ENCODE data around the gene SAMD8. TPM values are rescaled to one million over a fixed set of nuclear protein-coding genes. Genes with fewer than 3 reads are reported as not detected.

SAMD8 gene
- polyA plus RNA-seq, 3 donors = 13.0 to 18.8 (median 13.7) TPM

- no peak for DNase-seq
- H4K20me1 ChIP-seq (ENCODE audit: insufficient read depth, low read length) = peaks cover 99% of the 10 kb centered on the region
- 100% methylated on average over 2 of the region's 4 CpGs for WGBS (ENCODE audit: insufficient coverage)
- no peak overlapping the region for H3K4me2 ChIP-seq (replicated peaks; ENCODE audit: extremely low read depth, low read length, poor library complexity, severe bottlenecking)
- H3K4me1 Mint-ChIP-seq = peaks cover 8% of the 10 kb centered on the region
- peaks cover 92% of the 10 kb centered on the region for H3K79me2 ChIP-seq (ENCODE audit: insufficient read depth, low read length)
- no peaks in the 10 kb centered on the region for H3K4me1 ChIP-seq (ENCODE audit: control insufficient read depth in 1 of 2, insufficient read depth in 2 of 2, low read length in 2 of 2)
- peaks cover 25 to 32% of the 10 kb centered on the region in 2 donors for H3K36me3 Mint-ChIP-seq
- no peaks in the 10 kb centered on the region for H3K27me3 ChIP-seq (ENCODE audit: control insufficient read depth in 2 of 2, insufficient read depth in 2 of 2, low read length in 2 of 2)
- TF ChIP-seq CTCF (IDR thresholded peaks at IDR 0.05) = no peak
- no peak overlapping the region for H3K9ac ChIP-seq (ENCODE audit: insufficient read depth, low read length, poor library complexity, severe bottlenecking)
- no peak overlapping the region for H2AFZ ChIP-seq (ENCODE audit: insufficient read depth, low read depth, low read length, poor library complexity, severe bottlenecking)
- H3K9me3 ChIP-seq (replicated peaks in 1 of 2; ENCODE audit: control insufficient read depth in 1 of 2, insufficient read depth in 1 of 2, low read length in 2 of 2) = no peaks in the 10 kb centered on the region
- H3K36me3 ChIP-seq (replicated peaks in 1 of 2; ENCODE audit: control insufficient read depth in 1 of 2, insufficient read depth in 2 of 2, low read length in 2 of 2) = peaks cover 16 to 36% of the 10 kb centered on the region in 2 donors
- no peak overlapping the region for H3K4me3 Mint-ChIP-seq
- H3K27me3 Mint-ChIP-seq (ENCODE audit: low read depth in 3 of 3) = no peaks in the 10 kb centered on the region
- H3K27ac Mint-ChIP-seq = no peak overlapping the region
- peak overlapping the region in 1 of 2 donors; percentile 36 for H3K27ac ChIP-seq (ENCODE audit: low read depth in 1 of 2, low read length in 2 of 2)
- intact Hi-C loops (cut with micrococcal nuclease) = loop anchor here in 1 of 2 donors (5.0 kb wide), 1 partner anchor 94 kb away; no protein-coding TSS in a partner anchor
- H3K4me3 ChIP-seq (replicated peaks in 1 of 3; ENCODE audit: low read depth in 2 of 3, low read length in 3 of 3) = no peak overlapping the region
- no peaks in the 10 kb centered on the region for H3K9me3 Mint-ChIP-seq
These were observed 11.7 kb downstream of the SAMD8 start for GRCh38 chr10:75123088-75123682.

- Mint-ChIP-seq H3K4me1 (peaks cover 8% of the 10 kb centered on the region), H3K4me3 (no peak overlapping the region)
- H3K4me3 ChIP-seq (replicated peaks in 1 of 3; ENCODE audit: low read depth in 2 of 3, low read length in 3 of 3) = no peak overlapping the region
These were observed 14.8 kb downstream of the SAMD8 start for GRCh38 chr10:75126277-75126676.

More at GRCh38 chr10:75126277-75126676, 14.8 kb downstream of the SAMD8 start:
- Histone ChIP-seq H3K36me3 (replicated peaks in 1 of 2; ENCODE audit: control insufficient read depth in 1 of 2, insufficient read depth in 2 of 2, low read length in 2 of 2) (peaks cover 16 to 45% of the 10 kb centered on the region in 2 donors), H3K9ac (ENCODE audit: insufficient read depth, low read length, poor library complexity, severe bottlenecking) (no peak overlapping the region), H3K9me3 (replicated peaks in 1 of 2; ENCODE audit: control insufficient read depth in 1 of 2, insufficient read depth in 1 of 2, low read length in 2 of 2) (no peaks in the 10 kb centered on the region), H2AFZ (ENCODE audit: insufficient read depth, low read depth, low read length, poor library complexity, severe bottlenecking) (no peak overlapping the region), H4K20me1 (ENCODE audit: insufficient read depth, low read length) (peaks cover 98% of the 10 kb centered on the region), H3K4me1 (ENCODE audit: control insufficient read depth in 1 of 2, insufficient read depth in 2 of 2, low read length in 2 of 2) (no peaks in the 10 kb centered on the region), H3K27me3 (ENCODE audit: control insufficient read depth in 2 of 2, insufficient read depth in 2 of 2, low read length in 2 of 2) (no peaks in the 10 kb centered on the region), H3K4me2 (replicated peaks; ENCODE audit: extremely low read depth, low read length, poor library complexity, severe bottlenecking) (no peak overlapping the region), H3K79me2 (ENCODE audit: insufficient read depth, low read length) (peaks cover 77% of the 10 kb centered on the region), H3K27ac (ENCODE audit: low read depth in 1 of 2, low read length in 2 of 2) (no peak overlapping the region)
- no peak for TF ChIP-seq CTCF (IDR thresholded peaks at IDR 0.05)
- Mint-ChIP-seq H3K36me3 (peaks cover 32 to 33% of the 10 kb centered on the region in 2 donors), H3K9me3 (no peaks in the 10 kb centered on the region), H3K27ac (no peak overlapping the region), H3K27me3 (ENCODE audit: low read depth in 3 of 3) (no peaks in the 10 kb centered on the region)
- intact Hi-C loops (cut with micrococcal nuclease) = no loop called here
- DNase-seq = no peak
- WGBS (ENCODE audit: insufficient coverage) = no CpG with 5 or more reads among the region's 2 CpGs

Data from CD14-positive monocyte (primary cell).